ENCODE results near the gene CNTNAP2.

The CNTNAP2 gene

GRCh38 chr7:147153571-147153970, 1037.0 kb downstream of the CNTNAP2 start:
- H3K27ac ChIP-seq: no peak overlapping the region
- DNase-seq (ENCODE audit: low spot score): no peak
- TF ChIP-seq CTCF (IDR thresholded peaks at IDR 0.05): no peak
- no peak overlapping the region for H3K4me3 ChIP-seq

GRCh38 chr7:147161405-147161804, 1044.8 kb downstream of the CNTNAP2 start:
- H3K4me3 ChIP-seq: no peak overlapping the region
- TF ChIP-seq CTCF (IDR thresholded peaks at IDR 0.05): no peak
- no peak for DNase-seq (ENCODE audit: low spot score)
- no peak overlapping the region for H3K27ac ChIP-seq

GRCh38 chr7:147170341-147171012, 1053.9 kb downstream of the CNTNAP2 start:
- no peak for DNase-seq (ENCODE audit: low spot score)
- no peak overlapping the region for H3K4me3 ChIP-seq
- TF ChIP-seq CTCF (IDR thresholded peaks at IDR 0.05): no peak
- no peak overlapping the region for H3K27ac ChIP-seq

- H3K27ac ChIP-seq: no peak overlapping the region
- no peak overlapping the region for H3K4me3 ChIP-seq
- no peak for DNase-seq (ENCODE audit: low spot score)
- no peak for TF ChIP-seq CTCF (IDR thresholded peaks at IDR 0.05)
Observed at GRCh38 chr7:147171013-147171391, 1054.4 kb downstream of the CNTNAP2 start.

- TF ChIP-seq CTCF (IDR thresholded peaks at IDR 0.05): no peak
- DNase-seq (ENCODE audit: low spot score): no peak
- no peak overlapping the region for H3K4me3 ChIP-seq
- no peak overlapping the region for H3K27ac ChIP-seq
Observed at GRCh38 chr7:147173883-147174282, 1057.3 kb downstream of the CNTNAP2 start.

- DNase-seq (ENCODE audit: low spot score): no peak
- H3K27ac ChIP-seq: no peak overlapping the region
- TF ChIP-seq CTCF (IDR thresholded peaks at IDR 0.05): no peak
Observed at GRCh38 chr7:147182874-147183273, 1066.3 kb downstream of the CNTNAP2 start.

GRCh38 chr7:147183276-147183675, 1066.7 kb downstream of the CNTNAP2 start:
- TF ChIP-seq CTCF (IDR thresholded peaks at IDR 0.05): no peak
- no peak overlapping the region for H3K27ac ChIP-seq
- DNase-seq (ENCODE audit: low spot score): no peak
- no peak overlapping the region for H3K4me3 ChIP-seq

More at GRCh38 chr7:147182874-147183273, 1066.3 kb downstream of the CNTNAP2 start:
- no peak overlapping the region for H3K4me3 ChIP-seq

Data from coronary artery (tissue), 2 donors.